Osteoblast (primary cell): ENCODE data around the gene EIF4G3. TPM values are rescaled to one million over a fixed set of nuclear protein-coding genes. Genes with fewer than 3 reads are reported as not detected.

Experiments
- DNase-seq: peaks from one replicate; pipeline ENCODE4 v3.0.0; 2011; ENCODE audit warnings: low spot score, mixed read lengths; ENCODE audit not compliant: insufficient read length; ENCODE audit errors: missing footprints
- H2AFZ ChIP-seq: 2 replicates; pipeline ENCODE4 v1.6.0; 2011; ENCODE audit warnings: mild to moderate bottlenecking, low read length
- H3K27ac ChIP-seq: 2 replicates; pipeline ENCODE4 v1.5.1; 2011; ENCODE audit warnings: mild to moderate bottlenecking, low read depth, low read length, moderate library complexity
- H3K27me3 ChIP-seq: 2 replicates; pipeline ENCODE4 v1.6.0; 2012; ENCODE audit warnings: mild to moderate bottlenecking, control low read depth, inconsistent platforms, low read length, moderate library complexity; ENCODE audit not compliant: insufficient read depth
- H3K36me3 ChIP-seq: 2 replicates; pipeline ENCODE4 v1.5.1; 2011; ENCODE audit warnings: mild to moderate bottlenecking, low read length, control low read depth, moderate library complexity; ENCODE audit not compliant: insufficient read depth
- H3K4me1 ChIP-seq: 2 replicates; pipeline ENCODE4 v1.5.1; 2011; ENCODE audit warnings: mild to moderate bottlenecking, low read length, control low read depth, moderate library complexity; ENCODE audit not compliant: insufficient read depth
- H3K4me2 ChIP-seq: 2 replicates; pipeline ENCODE4 v1.6.0; 2011; ENCODE audit warnings: mild to moderate bottlenecking, low read length; ENCODE audit not compliant: insufficient read depth
- H3K4me3 ChIP-seq: fragments of 200-600 bp; sonication (generic); 3 replicates; pipeline ENCODE4 v1.5.1; 2012; ENCODE audit warnings: mild to moderate bottlenecking, low read length, inconsistent platforms; ENCODE audit not compliant: insufficient read depth
- H3K79me2 ChIP-seq: 2 replicates; pipeline ENCODE4 v1.6.0; 2012; ENCODE audit warnings: mild to moderate bottlenecking, low read length, control low read depth, inconsistent platforms; ENCODE audit not compliant: insufficient read depth
- H3K9me3 ChIP-seq: 2 replicates; pipeline ENCODE4 v1.5.1; 2011; ENCODE audit warnings: low read depth, low read length, control low read depth
- H4K20me1 ChIP-seq: 2 replicates; pipeline ENCODE4 v1.6.0; 2012; ENCODE audit warnings: mild to moderate bottlenecking, low read length, control low read depth; ENCODE audit not compliant: insufficient read depth
- total RNA-seq: library from RNA; depleted of rRNA; stranded (reverse); fragments of >200 nt; gene quantifications from 2 replicates; pipeline ENCODE4 v1.2.3, GENCODE V29; 2012
- TF ChIP-seq, protein P1 (sequence below): IDR thresholded peaks from 2 replicates; pipeline ENCODE4 v1.5.1; 2011; ENCODE audit warnings: mild to moderate bottlenecking, low read depth, low read length, moderate library complexity; ENCODE audit errors: extremely low read depth

Gene EIF4G3
- total RNA-seq, 1 donor, result 55.0 TPM

DNA sequence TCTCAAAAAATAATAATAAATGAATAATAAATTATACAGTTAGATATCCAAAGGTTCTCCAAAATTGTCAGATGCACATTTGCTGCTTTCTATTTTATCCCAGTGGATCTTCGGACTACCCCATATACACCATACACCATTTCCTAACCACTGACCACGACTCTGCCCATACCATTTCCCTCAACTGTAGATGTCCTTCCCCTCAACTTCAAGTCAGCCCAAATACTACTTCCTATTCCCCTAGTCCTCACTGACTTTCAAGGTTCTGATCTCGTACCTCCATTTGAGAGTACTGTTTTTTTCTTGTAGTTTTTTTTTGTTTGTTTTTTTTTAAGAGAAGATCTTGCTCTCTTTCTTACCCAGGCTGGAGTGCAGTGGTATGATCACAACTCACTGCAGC is 19.6 kb downstream of the EIF4G3 start:
- H3K36me3 ChIP-seq, result peaks cover 5% of the 10 kb centered on the region
- H3K4me1 ChIP-seq, result peaks cover 9% of the 10 kb centered on the region
- no peak overlapping the region for H2AFZ ChIP-seq
- no peak for DNase-seq
- no peak overlapping the region for H3K27ac ChIP-seq
- TF ChIP-seq, protein P1, sequence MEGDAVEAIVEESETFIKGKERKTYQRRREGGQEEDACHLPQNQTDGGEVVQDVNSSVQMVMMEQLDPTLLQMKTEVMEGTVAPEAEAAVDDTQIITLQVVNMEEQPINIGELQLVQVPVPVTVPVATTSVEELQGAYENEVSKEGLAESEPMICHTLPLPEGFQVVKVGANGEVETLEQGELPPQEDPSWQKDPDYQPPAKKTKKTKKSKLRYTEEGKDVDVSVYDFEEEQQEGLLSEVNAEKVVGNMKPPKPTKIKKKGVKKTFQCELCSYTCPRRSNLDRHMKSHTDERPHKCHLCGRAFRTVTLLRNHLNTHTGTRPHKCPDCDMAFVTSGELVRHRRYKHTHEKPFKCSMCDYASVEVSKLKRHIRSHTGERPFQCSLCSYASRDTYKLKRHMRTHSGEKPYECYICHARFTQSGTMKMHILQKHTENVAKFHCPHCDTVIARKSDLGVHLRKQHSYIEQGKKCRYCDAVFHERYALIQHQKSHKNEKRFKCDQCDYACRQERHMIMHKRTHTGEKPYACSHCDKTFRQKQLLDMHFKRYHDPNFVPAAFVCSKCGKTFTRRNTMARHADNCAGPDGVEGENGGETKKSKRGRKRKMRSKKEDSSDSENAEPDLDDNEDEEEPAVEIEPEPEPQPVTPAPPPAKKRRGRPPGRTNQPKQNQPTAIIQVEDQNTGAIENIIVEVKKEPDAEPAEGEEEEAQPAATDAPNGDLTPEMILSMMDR, result no peak
- H3K79me2 ChIP-seq, result peaks cover 95% of the 10 kb centered on the region
- H4K20me1 ChIP-seq, result peaks cover 26% of the 10 kb centered on the region
- no peaks in the 10 kb centered on the region for H3K9me3 ChIP-seq
- H3K27me3 ChIP-seq, result no peaks in the 10 kb centered on the region
- H3K4me3 ChIP-seq, result no peak overlapping the region
- H3K4me2 ChIP-seq, result no peak overlapping the region

DNA sequence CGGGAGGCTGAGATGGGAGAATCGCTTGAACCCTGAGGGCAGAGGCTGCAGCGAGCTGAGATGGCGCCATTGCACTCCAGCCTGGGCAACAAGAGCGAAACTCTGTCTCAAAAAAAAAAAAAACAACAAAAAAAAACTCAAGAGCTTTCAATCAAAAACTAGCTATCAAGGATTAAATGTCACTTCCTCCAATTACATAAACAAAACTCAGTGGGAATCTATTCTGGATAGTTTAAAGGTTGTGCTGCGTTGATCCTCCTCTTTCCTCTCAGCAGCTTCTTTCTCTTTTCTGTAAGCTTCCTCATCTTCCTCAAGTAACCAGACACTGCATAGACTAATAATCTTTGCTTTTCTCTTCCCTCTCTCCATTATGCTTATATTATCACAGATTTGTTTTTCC is 20.7 kb downstream of the EIF4G3 start:
- H3K79me2 ChIP-seq, result peaks cover 90% of the 10 kb centered on the region
- H3K4me3 ChIP-seq, result no peak overlapping the region
- no peak overlapping the region for H3K4me2 ChIP-seq
- H3K9me3 ChIP-seq, result no peaks in the 10 kb centered on the region
- DNase-seq, result no peak
- no peak overlapping the region for H3K27ac ChIP-seq
- H3K27me3 ChIP-seq, result no peaks in the 10 kb centered on the region
- peaks cover 24% of the 10 kb centered on the region for H4K20me1 ChIP-seq
- no peak overlapping the region for H2AFZ ChIP-seq
- TF ChIP-seq, protein P1, result no peak
- H3K4me1 ChIP-seq, result peaks cover 14% of the 10 kb centered on the region
- peaks cover 5% of the 10 kb centered on the region for H3K36me3 ChIP-seq

DNA sequence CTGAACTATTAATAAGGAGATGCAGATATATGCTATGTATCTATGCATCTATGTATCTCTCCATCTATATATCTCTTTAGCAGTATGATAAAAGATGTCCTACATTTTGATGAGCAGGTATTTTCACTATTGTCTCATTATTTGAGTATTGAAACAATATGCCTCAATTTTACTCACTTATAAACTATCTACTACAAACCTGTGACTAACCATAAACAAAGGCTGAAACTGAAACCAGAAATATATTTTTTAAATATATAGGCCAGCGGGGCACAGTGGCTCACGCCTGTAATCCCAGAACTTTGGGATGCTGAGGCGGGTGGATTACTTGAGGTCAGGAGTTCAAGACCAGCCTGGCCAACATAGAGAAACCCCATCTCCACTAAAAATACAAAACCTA is 22.0 kb downstream of the EIF4G3 start:
- no peak for DNase-seq
- Histone ChIP-seq H3K36me3 (peaks cover 3% of the 10 kb centered on the region), H3K9me3 (no peaks in the 10 kb centered on the region), H3K4me1 (peaks cover 24% of the 10 kb centered on the region), H2AFZ (no peak overlapping the region), H3K4me3 (no peak overlapping the region), H3K27ac (no peak overlapping the region), H4K20me1 (peaks cover 16% of the 10 kb centered on the region), H3K4me2 (no peak overlapping the region), H3K27me3 (no peaks in the 10 kb centered on the region), H3K79me2 (peaks cover 77% of the 10 kb centered on the region)
- TF ChIP-seq, protein P1, result no peak

DNA sequence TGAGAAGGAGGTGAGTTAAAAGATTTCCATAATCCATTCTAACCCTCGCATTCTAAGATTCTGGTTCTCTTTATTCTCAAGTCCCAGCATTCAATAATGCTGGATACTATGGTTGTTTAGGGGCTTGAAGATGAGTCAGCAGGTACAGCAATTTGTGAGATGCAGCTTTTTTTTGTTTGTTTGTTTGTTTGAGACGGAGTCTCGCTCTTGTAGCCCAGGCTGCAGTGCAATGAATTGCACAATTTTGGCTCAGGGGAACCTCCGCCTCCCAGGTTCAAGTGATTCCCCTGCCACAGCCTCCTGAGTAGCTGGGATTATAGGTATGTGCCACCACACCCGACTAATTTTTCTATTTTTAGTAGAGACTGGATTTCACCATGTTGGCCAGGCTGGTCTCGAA is 23.3 kb downstream of the EIF4G3 start:
- Histone ChIP-seq H3K4me2 (no peak overlapping the region), H3K4me3 (no peak overlapping the region), H3K9me3 (no peaks in the 10 kb centered on the region), H3K4me1 (peaks cover 31% of the 10 kb centered on the region), H3K27me3 (no peaks in the 10 kb centered on the region), H4K20me1 (peaks cover 12% of the 10 kb centered on the region), H3K27ac (peak overlapping the region; percentile 34), H3K36me3 (peaks cover 8% of the 10 kb centered on the region), H2AFZ (no peak overlapping the region), H3K79me2 (peaks cover 71% of the 10 kb centered on the region)
- no peak for DNase-seq
- TF ChIP-seq, protein P1, result no peak
